HG03575 (cell line): ENCODE results near the gene DONSON.
"Not testable (repeated sequence)": the region's sequence is repeated elsewhere in the genome, so short reads cannot be mapped to it uniquely, and the experiment has no call there.

Experiments
- ATAC-seq: cut with Tn5 transposase; IDR thresholded peaks from one replicate; pipeline ENCODE4 v1.9.1; 2021; ENCODE audit not compliant: unreplicated experiment, insufficient number of reproducible peaks, low FRiP score; ENCODE audit errors: extremely low read depth

The DONSON gene

DNA sequence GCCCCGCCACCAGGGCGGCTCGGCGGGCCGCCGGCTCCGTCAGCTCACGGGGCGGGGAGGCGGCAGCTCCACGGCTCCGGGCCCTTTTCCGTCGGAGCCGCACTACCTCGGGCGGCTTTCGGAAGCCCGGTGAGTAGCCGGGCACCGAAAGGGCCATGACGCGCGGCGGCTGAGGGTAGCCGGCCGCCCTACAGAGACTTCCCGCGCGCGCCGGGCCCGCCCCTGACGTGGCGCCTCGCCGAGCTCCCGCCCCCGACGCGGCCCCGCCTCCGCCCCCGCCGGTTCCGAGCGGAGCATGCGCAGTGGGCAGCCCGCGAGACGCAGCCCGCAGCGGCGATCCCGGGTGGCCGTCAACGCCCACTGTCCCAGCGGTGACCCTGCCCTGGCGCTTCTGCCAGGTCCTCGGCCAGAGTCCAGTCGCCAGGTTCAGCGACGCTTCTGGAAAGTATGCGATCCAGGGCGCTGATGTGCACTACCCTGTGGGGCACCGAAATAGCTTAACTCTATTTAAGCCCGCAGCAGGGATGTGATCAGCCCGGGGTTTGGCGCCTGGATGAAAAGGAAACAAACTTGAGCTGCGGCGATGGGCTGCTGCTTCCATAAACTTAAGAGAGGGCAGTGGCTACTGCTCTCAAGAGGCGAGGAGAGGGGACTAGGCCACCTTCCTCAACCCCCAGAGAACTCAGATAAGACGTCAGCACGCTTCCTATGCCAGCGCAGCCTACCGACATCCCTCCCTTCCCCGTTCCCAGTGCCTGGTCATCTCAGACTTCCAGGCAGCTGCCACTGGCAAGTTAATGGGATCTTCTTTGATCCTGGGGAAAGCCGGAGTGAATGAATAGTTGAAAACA, at the start of gene DONSON:
DONSON (minus strand) TSS at position 200 of the 851 bp plus-strand sequence; CDS start at position 157, 43 bp downstream.
- ATAC-seq, result no peak

DNA sequence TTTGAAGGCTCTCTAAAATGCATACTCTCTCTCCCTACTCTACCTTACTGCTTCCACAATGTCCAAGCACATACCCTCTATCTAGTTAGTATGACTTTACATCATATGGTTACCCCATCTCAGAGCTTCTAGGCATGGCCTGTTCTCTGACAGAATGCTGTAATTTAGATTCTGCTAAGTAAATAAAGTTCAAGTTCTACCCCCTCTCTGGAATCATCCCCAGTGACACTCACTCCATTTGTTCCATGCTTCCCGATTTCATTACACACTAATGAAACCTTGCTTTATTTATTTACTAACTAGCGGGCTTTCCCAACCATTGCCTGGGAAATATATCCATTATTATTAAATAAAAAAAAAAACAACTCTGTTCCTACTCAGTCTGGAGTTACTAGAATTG, 45.8 kb upstream of the DONSON start:
- no peak for ATAC-seq

DNA sequence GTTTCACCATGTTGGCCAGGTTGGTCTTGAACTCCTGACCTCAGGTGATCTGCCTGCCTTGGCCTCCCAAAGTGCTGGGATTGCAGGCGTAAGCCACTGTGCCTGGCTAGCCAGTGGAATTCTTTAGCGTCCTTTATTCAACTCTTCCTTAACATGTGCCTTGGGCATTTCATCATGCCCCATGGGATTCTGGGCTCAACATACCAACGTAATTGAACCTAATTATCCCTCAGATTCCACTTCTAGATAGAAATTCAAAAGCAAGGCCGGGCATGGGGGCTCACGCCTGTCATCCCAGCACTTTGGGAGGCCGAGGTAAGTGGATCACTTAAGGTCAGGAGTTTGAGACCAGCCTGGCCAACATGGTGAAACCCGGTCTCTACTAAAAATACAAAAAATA, 37.7 kb upstream of the DONSON start:
- ATAC-seq, result not testable (repeated sequence)

DNA sequence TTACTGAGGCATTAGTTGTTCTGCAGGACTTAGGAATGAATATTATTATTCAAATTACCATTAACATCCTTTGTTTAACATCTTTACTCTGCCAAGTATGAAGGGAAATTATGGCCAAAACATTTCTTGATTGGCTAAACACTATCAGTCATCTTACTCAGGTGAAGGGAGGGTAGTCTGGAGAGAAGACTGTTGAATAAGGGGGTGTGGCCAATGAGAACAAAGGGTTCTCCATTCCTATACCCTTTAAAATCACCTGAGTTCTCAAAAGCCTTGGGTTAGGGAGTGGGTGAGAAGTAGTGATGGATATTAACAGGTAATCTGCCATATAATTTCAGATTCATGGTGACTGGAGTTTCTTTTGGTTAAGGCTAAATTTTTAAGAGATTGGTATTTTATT, 33.8 kb upstream of the DONSON start:
- ATAC-seq, result no peak

GRCh38 chr21:33619726-33620125, 31.2 kb upstream of the DONSON start:
- ATAC-seq, result no peak

GRCh38 chr21:33618407-33618806, 29.9 kb upstream of the DONSON start:
- ATAC-seq, result no peak

DNA sequence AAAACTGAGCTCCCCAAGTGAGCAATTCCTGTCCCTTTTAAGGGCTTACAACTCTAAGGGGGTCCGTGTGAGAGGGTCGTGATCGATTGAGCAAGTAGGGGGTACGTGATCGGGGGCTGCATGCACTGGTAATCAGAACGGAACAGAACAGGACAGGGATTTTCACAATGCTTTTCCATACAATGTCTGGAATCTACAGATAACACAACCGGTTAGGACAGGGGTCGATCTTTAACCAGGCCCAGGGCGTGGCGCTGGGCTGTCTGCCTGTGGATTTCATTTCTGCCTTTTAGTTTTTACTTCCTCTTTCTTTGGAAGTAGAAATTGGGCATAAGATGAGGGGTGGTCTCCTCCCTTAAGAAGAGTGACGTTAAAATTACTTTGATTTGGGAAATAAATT, 29.1 kb upstream of the DONSON start:
- ATAC-seq, result not testable (repeated sequence)

DNA sequence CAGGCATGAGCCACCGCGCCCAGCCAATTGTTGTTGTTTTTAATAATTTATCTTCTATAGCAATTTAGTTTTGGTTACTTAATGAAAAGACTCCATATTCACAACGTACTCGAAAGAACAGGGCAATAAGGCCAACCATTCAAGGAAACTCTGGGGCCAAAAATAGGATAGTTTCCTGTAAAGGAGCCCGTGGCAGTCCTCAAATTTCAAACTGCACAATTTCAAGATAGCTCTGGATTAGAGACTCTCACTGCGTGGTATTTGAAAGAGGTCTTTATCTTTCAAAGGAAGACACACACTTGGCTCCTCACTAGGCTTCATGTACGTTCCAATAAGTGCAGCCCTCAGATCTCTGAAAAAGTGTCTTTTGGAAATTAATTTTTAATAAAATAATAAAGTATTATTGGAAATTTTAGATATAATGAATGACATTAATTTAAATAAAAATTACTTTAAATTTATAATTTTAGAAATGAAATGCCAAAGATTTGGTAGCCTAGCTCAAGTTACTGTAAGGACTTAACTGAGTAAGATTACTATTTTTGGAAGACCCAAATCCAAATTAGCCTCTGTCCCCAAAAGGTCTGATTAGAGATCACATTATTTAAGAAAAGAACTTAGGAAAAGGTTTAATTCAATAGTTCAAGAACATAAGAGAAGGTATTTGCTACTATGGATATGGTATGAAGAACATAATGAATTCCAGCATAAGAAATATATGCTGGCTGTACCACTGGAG, 22.7 kb upstream of the DONSON start:
- no peak for ATAC-seq

- ATAC-seq, result no peak
These were observed 20.1 kb upstream of the DONSON start for GRCh38 chr21:33608559-33608958.

DNA sequence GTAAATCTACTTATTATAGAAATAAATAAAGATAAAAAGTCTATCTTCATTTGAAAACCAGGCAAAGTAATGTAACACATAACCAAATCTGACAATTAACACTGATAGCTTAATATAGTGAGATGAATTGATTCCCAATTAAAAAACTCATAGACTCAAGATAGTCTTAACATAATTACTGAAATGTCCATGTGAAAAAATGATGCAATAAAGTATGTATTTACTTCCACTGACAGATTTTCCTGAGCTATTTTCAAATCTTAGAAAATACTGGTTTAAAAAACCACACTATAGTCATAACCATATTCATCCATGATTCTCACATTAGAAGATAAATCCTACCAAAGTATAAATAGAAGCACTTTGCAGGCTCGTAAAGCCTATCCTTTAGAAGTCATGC, 9.6 kb upstream of the DONSON start:
- ATAC-seq, result no peak

DNA sequence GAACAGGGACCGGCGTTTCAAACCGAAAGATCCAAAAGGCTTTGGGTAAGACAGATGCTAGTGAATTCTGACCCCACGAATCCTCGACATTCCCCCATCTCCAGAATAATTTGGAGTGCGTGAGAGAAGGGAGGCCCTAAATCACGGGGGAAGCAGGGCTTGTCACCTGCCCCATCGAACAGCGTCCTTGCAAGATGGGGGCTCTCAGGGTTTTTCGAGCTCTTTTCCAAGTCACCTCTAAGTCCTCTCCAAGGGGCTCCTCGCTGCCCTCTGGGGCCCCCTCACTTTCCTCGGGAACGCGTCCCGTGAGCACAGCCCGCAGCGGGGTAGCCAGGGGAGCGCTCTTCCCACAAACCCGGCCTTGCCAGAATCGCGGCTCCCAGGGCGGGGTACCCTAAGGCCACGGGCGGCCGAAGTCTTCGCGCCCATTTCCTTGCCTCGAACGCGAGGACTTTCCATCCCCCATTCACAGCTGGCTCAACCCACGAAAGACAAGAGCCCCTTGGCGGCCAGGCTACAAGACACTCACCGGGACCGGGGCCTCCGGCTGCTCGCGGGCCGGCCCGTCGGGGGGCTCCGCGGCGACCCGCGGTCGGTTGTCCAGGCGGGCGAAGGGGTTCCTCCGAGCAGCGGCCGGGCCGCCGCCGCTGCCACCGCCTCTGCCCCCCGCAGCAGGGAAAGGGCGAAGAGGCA, 546 bp downstream of the DONSON start:
- no peak for ATAC-seq

GRCh38 chr21:33586927-33587326, 1.6 kb downstream of the DONSON start:
- no peak for ATAC-seq

DNA sequence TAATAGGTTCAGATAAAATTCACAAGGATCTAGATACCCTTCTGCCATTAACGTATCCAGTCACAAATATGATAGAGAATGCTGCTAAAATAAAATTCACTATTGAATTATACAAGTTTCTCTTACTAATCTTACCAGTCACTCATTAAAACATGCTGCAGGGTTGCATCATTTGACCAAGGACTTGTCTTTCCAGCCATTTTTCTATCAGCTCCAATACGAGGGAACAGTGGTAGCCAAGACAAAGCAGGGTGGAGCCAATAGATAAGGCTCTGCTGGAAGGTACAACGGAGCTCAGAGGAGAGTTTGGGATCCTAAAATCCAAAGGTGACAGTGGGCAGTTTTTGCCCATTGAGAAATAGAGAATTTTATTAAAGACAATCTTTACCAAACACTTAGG, 4.0 kb downstream of the DONSON start:
- ATAC-seq, result no peak

- no peak for ATAC-seq
These were observed 9.4 kb downstream of the DONSON start for GRCh38 chr21:33578959-33579542.

- no peak for ATAC-seq
These were observed 10.3 kb downstream of the DONSON start for GRCh38 chr21:33578214-33578613.

- not testable (repeated sequence) for ATAC-seq
These were observed 11.7 kb downstream of the DONSON start for GRCh38 chr21:33576741-33577141.

DNA sequence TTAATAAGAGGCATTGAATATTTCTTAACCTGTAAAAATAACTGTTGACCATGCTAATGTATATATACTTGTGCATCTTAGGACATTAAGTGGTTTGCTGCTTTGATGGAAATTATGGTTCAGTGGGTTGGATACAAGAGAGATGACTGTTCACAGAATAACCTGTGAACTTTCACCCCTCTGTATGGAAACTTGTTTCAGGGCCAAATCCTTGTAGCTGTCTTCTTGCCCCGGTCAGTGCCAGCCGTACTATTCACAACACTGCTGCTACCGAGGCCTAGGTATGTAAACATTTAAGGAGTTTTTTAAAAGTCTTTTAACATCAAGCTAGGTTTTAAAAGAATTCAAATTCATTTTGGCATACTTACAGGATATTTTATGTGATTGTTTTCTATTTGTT, 16.1 kb downstream of the DONSON start:
- no peak for ATAC-seq

GRCh38 chr21:33569991-33570390, 18.5 kb downstream of the DONSON start:
- ATAC-seq, result no peak

DNA sequence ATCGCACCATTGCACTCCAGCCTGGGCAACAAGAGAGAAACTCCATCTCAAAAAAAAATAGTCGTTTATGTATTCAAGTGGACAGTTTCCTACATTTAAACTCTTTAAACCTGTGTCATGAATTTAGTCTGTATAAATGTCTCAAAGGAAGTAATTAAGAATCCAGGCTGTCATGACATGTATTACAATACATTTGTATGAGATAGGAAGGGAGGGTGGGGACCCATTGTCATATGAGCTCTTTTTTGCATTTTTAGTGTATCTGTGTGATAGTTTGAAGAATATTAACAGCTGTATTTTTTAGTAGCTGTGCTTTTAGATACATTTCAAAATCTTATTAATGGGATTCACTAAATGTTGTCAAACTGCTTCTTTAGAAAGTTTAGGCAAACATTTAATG, 20.0 kb downstream of the DONSON start:
- no peak for ATAC-seq
